ENCODE results near the gene ATP10A.

GRCh38 chr15:25812073-25812472 lies 51.1 kb downstream of the ATP10A start:
- TF ChIP-seq CTCF (IDR thresholded peaks at IDR 0.05; ENCODE audit: poor library complexity) (no peak), EZH2phosphoT487 (IDR thresholded peaks at IDR 0.05; ENCODE audit: low read depth, severe bottlenecking, unreplicated experiment) (no peak), EZH2 (IDR thresholded peaks at IDR 0.05; ENCODE audit: borderline replicate concordance) (no peak)
